NCI-H2029 (cell line): ENCODE measurements around the gene GALNT12.
A peak's percentile ranks its signal among the peaks of the same experiment; 100 is the strongest.

Source experiments
- DNase-seq: peaks from one replicate; lab custom pipeline; 2025; lab: John Stamatoyannopoulos, UW

GALNT12 gene

DNA sequence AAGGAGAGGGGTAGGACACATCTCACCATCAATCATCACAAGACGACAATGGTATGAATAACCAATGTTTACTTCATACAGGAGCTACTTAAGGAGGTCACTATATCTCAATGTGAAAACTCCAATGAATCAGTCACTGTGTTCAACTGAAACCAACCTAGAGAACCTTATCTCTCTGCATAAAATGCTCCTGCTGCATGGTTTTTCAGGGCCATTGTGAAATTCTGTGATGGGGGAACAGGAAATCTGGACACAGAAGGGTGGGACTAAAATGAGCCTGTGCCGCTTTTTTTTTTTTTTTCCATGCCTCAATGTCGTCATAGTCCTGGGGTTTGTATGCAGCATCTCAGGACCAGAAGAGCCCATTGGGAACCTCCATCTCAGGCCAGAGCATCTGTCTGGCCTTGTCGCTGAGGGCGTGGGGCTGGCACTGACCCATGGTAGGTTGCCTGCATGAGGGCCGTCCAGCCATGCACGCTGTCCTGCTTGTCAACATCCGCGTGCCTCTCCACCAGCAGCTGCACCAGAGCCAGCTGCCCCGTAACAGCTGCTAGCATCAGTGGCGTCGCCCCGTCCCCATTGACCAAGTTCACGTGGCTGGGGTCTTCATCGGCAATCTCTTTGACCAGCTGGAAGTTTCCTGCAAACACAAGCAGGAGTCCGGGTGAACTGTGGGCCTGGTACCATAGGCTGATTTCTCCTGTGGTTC is 23.8 kb upstream of the GALNT12 start:
- no peak for DNase-seq

DNA sequence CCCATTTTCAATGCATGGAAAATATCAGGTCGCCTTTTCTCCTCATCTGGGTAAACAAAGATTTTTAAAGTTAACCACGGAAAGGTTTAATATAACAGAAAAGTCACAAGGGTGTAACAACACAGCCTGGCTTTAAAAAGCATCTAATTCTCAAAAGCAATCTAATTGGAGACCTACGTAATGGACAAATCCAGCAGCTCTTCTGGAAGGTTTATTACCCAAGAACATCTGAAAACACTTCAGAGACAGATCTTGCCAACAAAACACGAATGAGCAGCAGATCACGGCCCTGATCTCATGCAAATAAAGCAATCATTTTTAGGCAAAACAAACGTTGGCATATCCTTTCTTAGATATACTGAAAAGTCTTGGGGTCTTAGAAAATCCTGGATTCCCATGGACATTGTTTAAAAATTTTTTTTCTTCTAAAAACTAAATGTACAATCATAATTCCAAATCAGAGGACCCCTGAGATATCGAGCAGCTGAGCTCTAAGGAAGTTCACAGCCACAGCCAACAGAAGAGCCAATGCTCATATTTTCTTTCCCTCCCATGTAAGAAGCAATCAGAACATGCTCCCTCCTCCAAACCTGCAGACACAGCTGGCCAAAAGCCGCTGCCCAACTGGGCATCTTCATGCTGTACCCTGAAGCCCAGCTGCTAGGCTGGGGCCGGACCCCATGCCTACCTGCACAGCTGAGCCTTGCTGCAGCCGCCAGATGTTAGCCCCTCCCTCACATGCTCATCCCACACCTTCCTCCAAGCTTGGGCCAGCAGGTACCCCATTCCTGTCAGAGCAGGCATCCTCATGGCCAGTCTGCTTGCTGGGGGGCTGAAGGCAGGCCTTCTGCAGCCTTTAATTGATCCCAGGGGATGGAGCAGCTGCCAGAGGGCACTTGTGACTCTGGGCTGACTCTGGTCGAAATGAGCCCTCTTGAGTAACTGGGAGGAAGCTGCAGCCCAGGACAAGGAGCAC is 22.4 kb upstream of the GALNT12 start:
- DNase-seq = no peak

DNA sequence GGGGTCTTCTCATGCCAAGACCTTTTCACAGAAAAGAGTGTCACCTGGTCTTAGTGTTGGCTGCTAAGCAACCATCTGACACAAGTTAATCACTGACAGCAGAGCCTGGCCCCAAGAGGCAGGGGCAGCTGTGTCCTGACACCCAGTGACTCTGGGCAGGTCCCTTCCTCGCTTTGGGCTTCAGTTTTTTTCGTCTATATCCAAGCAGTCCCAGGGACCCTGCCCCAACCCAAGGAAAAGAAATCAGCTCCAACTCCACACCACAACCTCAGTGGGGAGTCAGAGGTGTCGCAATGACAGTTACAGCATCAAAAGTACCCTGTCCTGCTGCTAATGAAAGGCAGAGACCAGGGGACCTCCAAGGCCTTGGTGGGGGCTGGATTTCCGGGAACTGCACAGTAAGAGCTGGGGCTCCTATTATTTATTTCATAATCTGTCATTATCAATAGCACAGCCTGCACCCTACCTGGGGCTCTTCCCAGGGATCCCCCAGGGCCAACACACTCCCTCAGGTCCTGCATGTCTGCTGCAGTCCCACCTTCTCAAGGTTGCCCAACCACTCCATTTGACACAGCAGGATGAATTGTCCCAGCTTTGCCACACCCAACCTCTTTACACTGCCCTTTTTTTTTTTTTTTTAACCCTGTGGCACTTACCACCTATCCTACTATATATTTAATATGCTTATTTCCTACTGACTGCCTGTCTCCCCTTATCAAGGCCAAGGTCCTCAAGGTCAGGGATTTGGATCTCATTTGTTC is 20.5 kb upstream of the GALNT12 start:
- no peak for DNase-seq

DNA sequence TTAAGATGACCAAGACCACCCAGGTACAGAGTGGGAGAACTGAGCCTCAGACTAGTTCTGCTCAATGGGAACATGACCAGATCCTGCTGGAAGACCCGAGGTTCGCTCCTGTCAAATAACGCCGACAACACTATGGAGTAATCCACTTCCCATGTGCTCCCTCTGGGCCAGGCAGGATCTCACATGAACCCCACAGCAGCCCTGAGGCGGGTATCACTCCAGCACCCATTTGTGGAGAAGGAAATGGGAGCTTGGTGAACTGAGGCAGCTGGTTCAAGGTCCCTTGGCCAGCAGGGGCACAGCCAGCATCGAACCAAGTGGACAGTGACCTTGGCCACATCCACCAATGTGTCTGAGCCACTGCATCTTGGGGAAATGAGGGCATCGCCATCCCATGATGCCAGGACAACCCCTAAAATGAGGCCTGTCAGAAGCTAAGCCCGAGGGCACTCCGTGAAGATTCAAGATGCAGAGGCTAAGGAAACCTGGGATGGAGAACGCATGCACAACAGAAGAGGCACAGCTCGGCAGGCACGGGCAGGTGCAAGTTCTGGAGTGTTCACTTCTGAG is 19.6 kb upstream of the GALNT12 start:
- DNase-seq = no peak

DNA sequence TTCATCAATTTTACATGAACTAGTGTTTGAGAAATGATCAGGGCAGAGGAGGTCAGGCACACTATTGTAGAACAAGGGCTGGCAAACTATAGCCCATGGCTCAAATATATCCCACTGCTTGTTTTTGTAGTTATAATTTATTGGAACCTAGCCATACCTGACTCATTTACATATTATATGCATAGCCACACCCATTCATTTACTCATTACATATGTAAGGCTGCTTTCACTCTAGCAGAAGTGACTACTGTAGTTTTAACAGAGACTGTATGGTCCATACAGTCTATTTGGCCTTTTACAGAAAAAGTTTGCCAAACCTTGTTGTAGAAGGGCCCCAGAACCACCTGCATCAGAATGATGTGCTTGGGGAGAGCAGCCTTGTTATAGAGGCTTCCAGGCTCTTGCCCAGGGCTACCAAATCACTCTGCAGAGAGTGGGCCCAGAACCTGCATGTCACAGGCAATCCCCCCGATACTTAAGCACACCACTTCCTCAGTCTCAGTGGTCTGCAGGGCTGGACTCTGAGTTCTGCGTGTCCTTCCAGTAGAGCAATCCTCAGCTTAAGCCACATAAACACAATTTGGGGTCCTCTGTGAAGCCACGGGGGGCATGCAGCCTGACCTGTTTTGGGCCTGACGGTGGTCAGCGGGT is 17.9 kb upstream of the GALNT12 start:
- DNase-seq = no peak

DNA sequence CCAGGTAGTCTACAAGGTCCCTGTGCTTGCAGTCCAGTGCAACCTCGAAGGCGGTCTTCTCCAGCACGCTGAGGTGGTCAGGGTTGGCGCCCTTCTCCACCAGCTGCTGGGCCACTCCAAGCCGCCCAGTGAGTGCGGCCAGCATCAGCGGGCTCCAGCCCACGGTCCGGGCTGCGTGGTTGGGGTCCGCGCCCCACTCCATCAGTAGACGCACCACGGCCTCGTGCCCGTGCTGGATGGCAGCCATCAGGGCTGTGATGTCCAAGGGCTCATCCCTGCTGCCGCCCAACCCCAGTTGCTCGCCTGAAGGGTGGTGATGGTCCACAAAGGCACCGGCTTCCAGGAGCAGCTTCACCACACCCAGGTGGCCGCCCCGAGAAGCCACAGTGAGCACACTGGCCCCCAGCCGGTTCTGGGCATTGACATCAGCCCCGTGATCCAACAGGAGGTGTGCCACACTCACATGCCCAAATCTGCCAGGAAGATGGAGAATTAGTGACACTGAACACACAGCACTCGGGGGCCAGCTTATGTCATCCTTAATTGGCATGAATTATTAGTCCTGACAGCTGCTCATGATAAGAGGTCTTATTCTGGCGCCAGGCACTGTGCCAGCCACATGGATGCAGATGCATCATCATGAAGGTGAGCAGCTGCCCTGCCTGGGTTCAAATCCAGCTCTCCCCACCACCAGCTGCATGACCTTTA is 17.2 kb upstream of the GALNT12 start:
- DNase-seq = peak; percentile 54

DNA sequence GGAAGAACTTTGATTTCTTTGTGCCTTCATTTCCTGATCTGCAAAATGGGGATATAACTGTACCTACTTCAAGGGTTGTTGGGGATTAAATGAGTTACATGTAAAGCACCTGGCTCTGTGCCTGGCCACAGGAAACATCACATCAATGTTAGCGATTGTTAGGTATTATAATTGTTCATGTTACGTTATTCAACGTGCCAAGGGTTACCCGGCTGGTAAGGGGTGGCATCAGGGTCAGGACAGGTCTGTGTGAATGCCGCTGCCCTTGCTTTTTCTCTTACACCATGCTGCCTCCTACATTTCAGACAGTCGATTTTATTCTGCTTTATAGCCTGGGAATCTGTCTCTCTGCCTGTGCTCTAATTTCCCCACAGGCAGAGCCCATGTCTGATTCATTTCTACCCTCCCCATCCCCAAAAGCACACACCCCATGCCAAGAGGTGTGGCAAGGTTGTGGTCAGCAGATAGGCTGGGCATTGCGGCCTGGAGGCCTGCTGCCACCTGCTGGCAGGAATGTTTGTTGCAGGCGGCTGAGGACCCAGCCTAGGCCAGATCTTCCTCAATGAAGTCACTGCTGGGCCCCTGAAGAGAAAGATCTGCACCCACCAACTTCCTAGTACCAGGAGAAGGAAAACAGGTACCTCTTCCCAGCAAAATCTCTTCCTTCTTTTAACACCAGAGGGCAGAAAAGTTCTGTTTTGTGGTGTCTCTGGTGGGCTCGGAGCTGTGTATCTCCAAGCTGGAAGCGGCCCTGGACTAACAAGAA is 16.4 kb upstream of the GALNT12 start:
- no peak for DNase-seq

DNA sequence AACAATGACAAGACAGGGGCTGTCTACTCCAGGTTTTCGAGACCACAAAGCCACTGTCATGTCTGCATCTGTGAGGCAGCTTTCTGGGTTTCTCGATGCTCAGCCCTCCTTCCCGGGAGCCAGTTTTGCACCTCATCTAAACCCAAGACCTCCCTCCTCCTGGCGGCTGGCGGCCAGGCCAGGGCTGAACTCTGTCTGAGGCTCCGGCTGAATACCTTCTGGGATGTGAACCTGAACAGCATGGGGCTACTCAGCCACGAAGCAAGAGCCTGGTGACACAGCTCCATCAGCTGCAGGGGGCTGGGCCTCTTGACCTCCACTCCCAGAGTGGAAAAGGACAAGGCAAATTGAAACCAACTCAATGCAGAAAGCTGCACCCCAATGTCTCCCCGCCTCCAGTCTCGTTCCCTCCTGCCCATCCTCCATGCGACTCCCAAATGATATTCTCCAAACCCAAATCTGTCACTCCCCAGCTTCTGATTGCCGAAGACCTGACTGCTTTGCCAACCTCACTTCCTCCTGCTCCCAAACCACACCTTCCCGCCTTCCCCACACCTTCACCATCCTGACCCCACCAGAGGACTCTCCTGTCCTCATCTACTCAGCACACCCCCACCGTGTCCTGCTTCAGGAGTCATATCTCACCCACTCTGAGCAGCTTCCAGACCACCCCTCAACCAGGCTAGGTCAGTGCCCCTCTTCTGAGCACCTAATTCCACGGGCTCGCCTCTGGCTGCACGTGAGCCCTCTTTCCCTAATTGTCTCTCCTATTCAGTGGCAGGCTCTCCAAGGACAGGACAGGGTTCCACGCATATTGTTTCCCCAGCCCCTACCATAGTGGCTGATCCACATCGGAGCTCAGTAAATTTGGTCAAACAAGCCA is 15.6 kb upstream of the GALNT12 start:
- no peak for DNase-seq

DNA sequence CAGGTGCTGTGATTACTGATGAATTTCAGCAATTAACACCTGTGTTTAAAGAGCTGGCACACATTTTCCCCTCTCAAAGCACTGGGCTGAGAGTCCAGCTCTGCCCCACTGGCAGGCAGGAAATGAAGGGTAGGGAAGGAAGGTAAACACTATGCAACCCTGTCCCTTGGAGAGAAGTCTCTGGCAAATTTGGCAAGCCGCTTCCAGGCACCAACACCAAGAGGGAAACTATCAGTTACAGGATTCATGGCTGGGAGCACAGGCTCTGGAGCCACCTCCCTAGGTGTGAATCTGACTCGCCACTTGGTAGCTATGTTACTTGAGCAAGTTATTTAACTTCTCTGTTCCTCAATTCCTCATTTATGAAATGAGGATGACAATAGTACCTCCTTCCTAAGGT is 14.4 kb upstream of the GALNT12 start:
- DNase-seq = peak; percentile 42

DNA sequence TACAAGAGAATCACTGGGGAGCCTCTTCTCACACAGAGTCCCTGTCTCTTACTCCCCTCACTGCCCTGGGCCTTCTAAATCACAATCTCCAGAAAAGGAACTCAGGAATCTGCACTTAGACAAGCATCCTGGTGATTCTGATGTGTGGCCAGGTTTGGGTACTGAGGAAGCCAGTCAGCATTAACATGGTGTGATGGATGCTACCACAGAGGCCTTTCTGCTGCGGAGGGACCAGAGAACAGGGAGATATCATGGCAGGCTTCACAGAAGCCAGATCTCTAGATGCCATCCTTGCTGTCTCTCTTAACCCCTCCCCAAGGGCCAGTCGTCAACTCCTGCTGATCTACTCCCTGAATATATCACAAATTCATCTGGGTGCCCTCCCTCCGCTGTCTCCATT is 12.7 kb upstream of the GALNT12 start:
- DNase-seq = no peak

DNA sequence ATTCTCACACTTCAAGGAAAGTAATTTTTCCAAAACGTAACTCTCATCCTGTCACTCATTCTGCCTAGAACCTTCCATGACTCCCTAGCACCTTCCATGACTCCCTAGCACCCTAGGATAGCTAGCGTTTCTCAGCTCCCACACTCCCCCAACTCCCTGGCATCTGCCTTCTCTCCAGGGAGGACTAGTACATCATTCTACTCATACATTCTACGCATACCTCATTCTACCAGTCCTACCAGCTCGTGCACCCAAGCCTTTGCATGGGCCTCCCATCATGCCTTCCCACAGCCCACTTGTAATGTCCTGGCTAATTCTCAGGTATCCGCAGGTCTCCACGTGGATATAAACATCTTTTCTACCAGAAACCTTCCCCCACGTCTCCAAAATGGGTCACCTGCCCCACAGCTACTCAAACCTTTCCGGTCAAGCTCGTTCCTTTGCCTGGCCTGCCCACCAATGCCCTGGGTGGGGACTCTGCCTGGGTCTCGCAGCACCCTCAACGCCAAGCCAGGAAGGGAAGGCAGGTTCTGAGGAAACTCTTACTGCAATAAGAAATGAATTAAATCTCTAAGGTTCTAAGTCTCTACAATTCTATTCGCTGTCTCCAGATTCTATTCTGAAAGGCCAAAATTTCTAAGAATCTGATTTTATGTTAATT is 12.0 kb upstream of the GALNT12 start:
- no peak for DNase-seq

DNA sequence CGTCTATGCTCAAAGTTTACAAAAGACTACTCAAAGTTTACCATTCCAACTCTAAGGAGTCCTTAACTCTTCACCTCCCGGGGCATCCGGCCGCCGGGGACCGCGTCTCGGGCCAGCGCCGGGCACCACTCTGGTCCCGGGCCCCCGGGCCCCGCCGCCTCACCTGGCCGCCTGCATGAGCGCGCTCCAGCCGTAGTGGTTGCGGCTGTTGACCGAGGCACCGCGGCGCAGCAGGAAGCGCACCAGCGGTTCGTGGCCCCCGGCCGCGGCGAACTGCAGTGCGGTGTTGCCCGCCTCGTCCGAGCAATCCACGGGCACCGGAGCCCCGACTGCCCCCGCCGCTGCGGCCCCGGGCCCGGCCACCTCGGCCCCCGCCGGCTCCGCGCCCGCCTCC is 11.5 kb upstream of the GALNT12 start:
- no peak for DNase-seq

DNA sequence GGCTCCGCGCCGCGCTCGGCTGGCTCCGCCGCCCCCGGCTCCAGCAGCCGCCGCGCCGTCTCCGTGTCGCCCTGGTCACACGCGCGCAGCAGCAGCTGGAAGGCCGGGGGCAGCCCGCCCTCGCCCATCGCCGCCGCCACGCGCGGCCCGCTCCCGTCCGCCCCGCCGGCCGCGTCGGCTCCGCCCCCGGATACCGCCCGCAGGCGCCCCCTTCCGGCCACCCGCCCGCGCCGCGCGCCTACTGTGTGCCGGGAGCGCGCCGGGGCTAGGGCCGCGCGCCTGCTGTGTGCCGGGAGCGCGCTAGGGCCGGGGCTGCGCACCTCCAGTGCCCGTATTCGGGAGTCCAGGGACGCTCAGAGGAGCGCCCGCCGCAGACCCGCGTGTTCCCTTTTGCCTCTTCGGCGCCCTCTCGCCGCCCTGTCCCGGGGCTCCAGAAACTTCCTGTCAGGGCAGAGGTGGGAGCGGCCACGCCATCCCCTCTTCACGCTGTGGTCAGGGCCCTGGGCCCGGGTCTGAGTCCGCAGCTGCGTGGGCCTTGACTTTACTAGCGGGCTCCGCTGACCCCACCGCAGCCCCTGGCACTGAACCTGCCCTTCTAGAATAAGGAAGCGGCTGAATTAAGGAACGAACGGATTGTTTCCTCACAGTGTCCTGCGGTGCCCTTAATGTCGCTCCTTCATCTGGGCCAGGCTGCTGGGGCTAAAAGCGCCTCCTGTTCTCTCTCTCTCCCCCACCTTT is 10.9 kb upstream of the GALNT12 start, which contains the start of gene ANKS6:
TSS of gene ANKS6 (minus strand) at position 192 of the 738 bp plus-strand sequence. CDS start at position 128, 64 bp downstream.
- DNase-seq = peak; percentile 55

DNA sequence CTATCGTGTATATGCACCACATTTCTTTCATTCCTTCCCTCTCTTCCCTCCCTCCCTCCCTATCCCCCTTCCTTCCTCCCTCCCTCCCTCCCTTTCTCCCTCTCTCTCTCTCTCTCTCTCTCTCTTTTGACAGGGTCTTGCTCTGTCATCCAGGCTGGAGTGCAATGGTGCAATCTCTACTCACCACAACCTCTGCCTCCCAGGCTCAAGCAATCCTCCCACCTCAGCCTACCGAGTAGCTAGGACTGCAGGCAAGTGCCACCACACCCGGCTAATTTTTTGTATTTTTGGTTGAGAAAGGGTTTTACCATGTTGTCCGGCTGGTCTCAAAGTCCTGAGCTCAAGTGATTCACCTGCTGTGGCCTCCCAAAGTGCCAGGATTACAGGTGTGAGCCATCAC is 10.0 kb upstream of the GALNT12 start:
- DNase-seq = no peak

DNA sequence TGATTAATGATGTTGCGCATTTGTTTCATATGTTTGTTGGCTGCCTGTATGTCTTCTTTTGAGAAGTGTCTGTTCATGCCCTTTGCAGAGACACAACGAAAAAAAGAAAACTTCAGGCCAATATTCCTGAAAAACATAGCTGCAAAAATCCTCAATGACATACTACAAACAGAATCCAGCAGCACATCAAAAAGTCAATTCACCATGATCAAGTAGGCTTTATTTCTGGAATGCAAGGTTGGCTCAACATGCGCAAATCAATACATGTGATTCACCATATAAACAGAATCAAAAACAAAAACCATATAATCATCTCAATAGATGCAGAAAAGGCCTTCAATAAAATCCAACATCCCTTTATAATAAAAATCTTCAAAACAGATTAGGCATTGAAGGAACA is 9.2 kb upstream of the GALNT12 start:
- no peak for DNase-seq

DNA sequence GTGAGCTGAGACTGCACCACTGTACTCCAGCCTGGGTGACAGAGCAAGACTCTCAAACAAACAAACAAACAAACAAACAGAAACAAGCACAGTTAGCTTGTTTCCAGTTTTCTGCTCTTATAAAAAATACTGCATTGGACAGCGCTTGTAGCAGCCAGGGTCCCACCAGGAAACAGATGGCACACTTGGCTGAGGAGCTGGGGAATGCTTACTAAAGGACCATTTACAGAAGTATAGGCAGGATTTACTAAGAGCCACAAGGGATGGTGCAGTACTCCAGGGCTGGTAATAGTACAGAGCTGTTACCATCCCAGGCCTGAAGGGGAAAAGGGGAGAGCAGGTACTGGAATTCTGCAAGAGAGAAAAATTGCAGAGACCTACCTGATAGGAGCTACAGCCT is 5.9 kb upstream of the GALNT12 start:
- no peak for DNase-seq

DNA sequence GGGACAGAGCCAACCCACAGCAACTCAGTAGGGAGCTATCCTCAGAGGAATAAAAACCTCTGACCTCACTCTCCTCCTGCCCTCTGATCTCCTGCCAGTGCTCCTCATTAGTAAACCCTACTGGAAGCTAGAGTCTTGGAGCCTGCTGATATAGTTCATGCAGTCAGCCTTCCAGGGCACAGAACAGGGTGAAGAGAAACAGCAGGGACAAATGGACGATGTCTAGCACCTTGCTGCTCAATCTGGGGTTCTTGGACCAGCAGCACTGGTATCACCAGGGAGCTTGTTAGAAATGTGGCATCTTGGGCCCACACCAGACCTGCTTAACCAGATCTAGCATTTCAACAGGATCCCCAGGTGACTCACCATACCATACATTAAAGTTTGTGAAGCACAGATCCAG is 5.5 kb upstream of the GALNT12 start:
- no peak for DNase-seq

DNA sequence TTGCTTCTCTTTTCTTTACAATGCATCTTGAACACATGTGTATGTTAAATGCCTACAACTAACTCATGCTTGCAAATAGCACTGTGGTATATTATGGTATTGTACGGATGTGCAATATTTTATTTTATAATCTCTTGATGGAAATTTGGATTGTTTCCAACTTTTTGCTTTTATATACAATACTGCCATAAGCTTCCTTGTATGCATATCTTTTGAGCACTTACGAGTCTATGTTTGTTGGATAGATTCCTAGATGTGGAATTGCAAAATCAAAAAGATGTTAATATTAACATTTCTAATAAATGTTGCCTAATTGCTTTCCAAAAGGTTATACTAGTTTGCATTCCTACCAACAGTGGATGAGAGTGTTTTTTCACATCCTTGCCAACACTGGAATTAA is 3.4 kb upstream of the GALNT12 start:
- no peak for DNase-seq
